GM10248 (cell line): ENCODE measurements around the gene AKR1C2.
"Not testable (repeated sequence)": the region's sequence is repeated elsewhere in the genome, so short reads cannot be mapped to it uniquely, and the experiment has no call there.

Source experiments
- CTCF ChIA-PET: fragments of 300-600 bp; sonication (Branson Sonifier 250); formaldehyde crosslinking; extraction: SDS; loops from one replicate; lab custom pipeline; 2021; ENCODE audit warnings: antibody characterized with exemption; lab: Yijun Ruan, JAX
- POLR2A ChIA-PET: fragments of 350-650 bp; sonication (Branson Sonifier 250); formaldehyde crosslinking; extraction: SDS; loops from one replicate; lab custom pipeline; 2020; ENCODE audit warnings: antibody characterized with exemption; lab: Yijun Ruan, JAX
- DNase-seq: peaks from one replicate; pipeline ENCODE4 v3.0.0; 2012; ENCODE audit errors: extremely low spot score
- CTCF ChIP-seq: IDR thresholded peaks from 2 replicates; pipeline ENCODE4 v1.5.1; 2012; ENCODE audit warnings: mild to moderate bottlenecking, low read depth; ENCODE audit errors: extremely low read depth, missing control alignments, control extremely low read depth

The AKR1C2 gene

GRCh38 chr10:4953405-4953804 lies 50.3 kb downstream of the AKR1C2 start:
- ChIA-PET CTCF (interaction anchor here (1.0 kb wide), 1 partner anchor 10 kb away, joined by 3 read pairs; no protein-coding TSS in a partner anchor), POLR2A (no interaction called here)
- no peak for DNase-seq
- no peak for TF ChIP-seq CTCF

GRCh38 chr10:4951512-4952162 lies 52.0 kb downstream of the AKR1C2 start:
- DNase-seq, POLR2A ChIA-PET, CTCF ChIA-PET: not testable (repeated sequence)

GRCh38 chr10:4947635-4948596 lies 55.7 kb downstream of the AKR1C2 start:
- TF ChIP-seq CTCF, result no peak
- DNase-seq, result no peak
- CTCF ChIA-PET, result no interaction called here
- POLR2A ChIA-PET, result no interaction called here

GRCh38 chr10:4947039-4947634 lies 56.5 kb downstream of the AKR1C2 start:
- CTCF ChIA-PET, result no interaction called here
- POLR2A ChIA-PET, result no interaction called here
- no peak for DNase-seq
- TF ChIP-seq CTCF, result no peak

GRCh38 chr10:4945766-4946717 lies 57.6 kb downstream of the AKR1C2 start:
- no peak for DNase-seq
- CTCF ChIA-PET, result no interaction called here
- POLR2A ChIA-PET, result no interaction called here
- no peak for TF ChIP-seq CTCF

- CTCF ChIA-PET, result interaction anchor here (0.9 to 1.3 kb wide), 2 partner anchors 21 to 23 kb away, joined by 3 read pairs; no protein-coding TSS in a partner anchor
- TF ChIP-seq CTCF, result no peak
- no peak for DNase-seq
- POLR2A ChIA-PET, result no interaction called here
Observed at GRCh38 chr10:4944841-4945240, 58.8 kb downstream of the AKR1C2 start.
